Activated naive CD4-positive, alpha-beta T cell treated with anti-CD3 and anti-CD28 coated beads, Interleukin-2, amount 50 U/mL, for 72 hours (primary cell): Measurements from ENCODE around the gene GMPPA. TPM values are rescaled to one million over a fixed set of nuclear protein-coding genes. Genes with fewer than 3 reads are reported as not detected.

Experiments used
- ATAC-seq, 2 donors: fragments of 150-1000 bp; cut with Tn5 transposase; 2 replicates each; pipeline ENCODE4 v1.10.0; 2021; ENCODE audit warnings: mild to moderate bottlenecking in 2 of 2, moderate library complexity in 2 of 2
- DNase-seq, 2 donors: peaks; one replicate each; pipeline ENCODE4 v3.0.0; 2021 to 2022; ENCODE audit warnings: low spot score in 2 of 2
- H3K27ac Mint-ChIP-seq, 2 donors: one replicate each; pipeline ENCODE4 v1.8.0; 2022; ENCODE audit warnings: mild to moderate bottlenecking in 2 of 2, mixed read lengths in 2 of 2
- H3K36me3 Mint-ChIP-seq, 2 donors: one replicate each; pipeline ENCODE4 v1.8.0; 2022; ENCODE audit warnings: mixed read lengths in 2 of 2
- H3K9me3 Mint-ChIP-seq, 2 donors: one replicate each; pipeline ENCODE4 v1.8.0; 2022; ENCODE audit warnings: mixed read lengths in 2 of 2
- total RNA-seq, 2 donors: library from RNA; stranded (reverse); gene quantifications; one replicate each; pipeline ENCODE4 v1.2.3, GENCODE V29; 2022

The GMPPA gene
- total RNA-seq, 2 donors from 2014 or later: 29.1 to 34.1 TPM

DNA sequence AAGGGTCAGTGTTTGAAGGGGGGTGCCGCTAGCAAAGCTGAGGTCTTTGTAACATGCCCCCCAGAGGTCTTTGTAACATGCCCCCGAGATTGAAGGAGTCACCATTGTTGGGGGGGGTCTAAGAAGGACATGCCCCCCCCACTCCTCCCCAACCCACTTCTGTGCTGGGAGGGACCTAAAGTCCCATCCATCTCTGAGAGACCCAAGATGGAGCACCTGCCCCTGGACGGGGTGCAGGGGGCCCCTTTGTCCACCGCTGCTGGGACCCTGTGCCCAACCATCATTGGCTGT lies 9.7 kb downstream of the GMPPA start:
- Mint-ChIP-seq H3K9me3 (no peaks in the 10 kb centered on the region), H3K36me3 (no peaks in the 10 kb centered on the region), H3K27ac (no peak overlapping the region)
- no peak for ATAC-seq
- no peak for DNase-seq

DNA sequence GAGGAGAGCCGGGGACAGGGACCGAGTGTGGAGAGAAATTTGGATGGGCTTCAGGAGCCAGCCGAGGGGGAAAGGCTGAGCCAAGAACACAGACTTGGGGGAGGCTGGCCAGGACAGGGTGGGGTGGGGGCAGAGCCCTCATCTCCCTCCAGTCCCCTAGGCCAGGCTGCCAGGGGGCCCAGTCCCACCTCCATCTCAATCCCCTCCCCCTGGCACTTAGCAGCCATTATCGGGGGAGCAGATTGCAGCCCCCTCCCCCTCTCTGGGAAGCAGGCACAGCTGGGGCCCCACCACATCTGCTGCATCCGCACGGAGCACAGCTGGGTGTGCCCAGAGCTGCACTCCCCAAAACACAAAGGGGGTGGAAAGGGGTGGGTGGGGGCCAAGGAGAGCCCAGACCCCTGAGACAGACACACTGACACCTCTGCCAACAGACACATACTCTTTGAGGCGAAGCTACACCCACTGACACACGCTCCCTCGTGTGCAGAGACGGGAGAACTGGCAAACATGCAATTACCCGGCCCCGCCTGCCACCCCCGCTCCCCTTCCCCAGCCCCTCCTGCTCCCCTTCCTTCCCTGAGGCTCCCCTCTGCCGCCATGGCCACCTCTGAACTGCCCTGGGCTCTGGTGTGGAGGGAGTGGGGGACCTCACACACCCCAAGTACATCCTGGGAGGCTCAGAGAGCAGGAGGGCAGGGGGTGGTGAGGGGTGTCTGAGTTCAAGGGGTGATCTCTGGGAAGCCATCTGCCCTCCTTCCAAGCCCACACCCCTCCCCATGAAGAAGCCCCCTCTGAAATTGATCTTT lies 10.5 kb downstream of the GMPPA start:
- ATAC-seq (peak; percentile 42 to 51), DNase-seq (no peak)
- no peaks in the 10 kb centered on the region for H3K36me3 Mint-ChIP-seq
- H3K9me3 Mint-ChIP-seq: no peaks in the 10 kb centered on the region
- H3K27ac Mint-ChIP-seq: no peak overlapping the region

DNA sequence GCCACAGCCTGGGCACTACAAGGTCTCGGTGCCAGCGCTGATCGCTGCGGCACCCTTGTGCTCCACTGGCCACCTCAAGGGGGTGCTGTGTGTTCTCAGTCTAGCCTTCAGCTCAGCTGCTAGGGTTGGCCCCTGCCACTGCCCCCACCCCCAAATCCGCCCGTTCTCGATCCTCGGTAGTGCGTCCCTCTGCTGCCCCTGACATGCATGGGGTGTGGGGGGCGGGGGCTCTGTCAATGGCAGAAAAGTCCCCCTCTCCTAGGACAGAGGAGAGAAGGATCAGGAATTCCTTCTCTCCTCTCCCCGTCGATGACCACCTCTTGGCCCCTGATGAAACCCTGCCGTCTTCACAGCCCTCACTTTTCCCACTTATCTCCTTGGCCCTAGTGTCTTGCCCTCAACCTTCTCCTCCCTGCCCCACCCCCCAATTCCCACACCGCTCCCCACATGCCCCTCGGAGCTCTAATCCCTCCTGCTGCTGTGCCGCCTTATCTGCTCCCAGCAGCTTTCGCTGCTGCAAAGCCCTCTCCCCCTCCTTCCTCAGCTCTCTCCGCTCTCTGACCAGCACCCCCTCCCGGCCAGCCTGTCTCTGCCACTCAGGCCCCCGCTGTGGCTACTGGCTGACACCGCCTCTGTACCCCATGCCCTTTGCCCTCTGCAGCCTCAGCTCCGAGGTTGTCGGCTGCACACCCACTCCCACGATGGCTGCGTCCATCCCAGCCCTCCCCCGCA lies 11.3 kb downstream of the GMPPA start:
- H3K36me3 Mint-ChIP-seq: no peaks in the 10 kb centered on the region

DNA sequence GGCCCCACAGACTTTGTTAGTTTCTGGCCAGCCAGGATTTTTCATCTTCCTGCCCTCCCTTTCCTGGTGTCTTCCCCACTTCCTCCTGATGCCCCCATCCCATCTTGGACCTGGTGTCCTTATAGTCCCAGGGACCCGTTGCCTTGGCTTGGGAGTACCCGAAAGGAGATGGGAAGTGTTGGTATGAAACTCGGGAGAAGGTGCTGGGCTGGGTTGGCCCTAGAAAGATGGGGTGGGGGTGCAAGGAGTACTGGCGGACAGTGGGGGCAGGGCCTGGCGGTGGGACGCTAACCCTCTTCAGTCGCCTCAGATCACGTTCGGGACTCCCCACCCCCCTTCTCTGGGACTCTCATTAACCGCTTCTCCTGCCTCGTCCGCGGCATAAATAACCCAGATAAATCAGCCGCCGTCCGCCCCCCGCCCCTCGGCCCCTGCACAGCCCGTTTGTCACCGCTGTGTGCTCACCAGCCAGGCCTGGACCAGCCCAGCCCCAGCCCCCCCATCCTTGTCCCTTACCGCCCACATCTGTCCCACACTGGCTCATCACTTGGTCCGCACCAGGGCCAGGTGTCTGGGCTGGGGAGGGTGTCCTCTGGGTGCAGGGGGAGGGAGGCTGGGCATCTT lies 11.9 kb downstream of the GMPPA start:
- Mint-ChIP-seq H3K36me3 (no peaks in the 10 kb centered on the region), H3K9me3 (no peaks in the 10 kb centered on the region), H3K27ac (no peak overlapping the region)
- DNase-seq (no peak), ATAC-seq (no peak)

More for the DNA sequence above, 11.3 kb downstream of the GMPPA start:
- DNase-seq (peak in 1 of 2 donors; percentile 68), ATAC-seq (peak; percentile 77 to 89)
- H3K9me3 Mint-ChIP-seq: no peaks in the 10 kb centered on the region
- H3K27ac Mint-ChIP-seq: no peak overlapping the region

DNA sequence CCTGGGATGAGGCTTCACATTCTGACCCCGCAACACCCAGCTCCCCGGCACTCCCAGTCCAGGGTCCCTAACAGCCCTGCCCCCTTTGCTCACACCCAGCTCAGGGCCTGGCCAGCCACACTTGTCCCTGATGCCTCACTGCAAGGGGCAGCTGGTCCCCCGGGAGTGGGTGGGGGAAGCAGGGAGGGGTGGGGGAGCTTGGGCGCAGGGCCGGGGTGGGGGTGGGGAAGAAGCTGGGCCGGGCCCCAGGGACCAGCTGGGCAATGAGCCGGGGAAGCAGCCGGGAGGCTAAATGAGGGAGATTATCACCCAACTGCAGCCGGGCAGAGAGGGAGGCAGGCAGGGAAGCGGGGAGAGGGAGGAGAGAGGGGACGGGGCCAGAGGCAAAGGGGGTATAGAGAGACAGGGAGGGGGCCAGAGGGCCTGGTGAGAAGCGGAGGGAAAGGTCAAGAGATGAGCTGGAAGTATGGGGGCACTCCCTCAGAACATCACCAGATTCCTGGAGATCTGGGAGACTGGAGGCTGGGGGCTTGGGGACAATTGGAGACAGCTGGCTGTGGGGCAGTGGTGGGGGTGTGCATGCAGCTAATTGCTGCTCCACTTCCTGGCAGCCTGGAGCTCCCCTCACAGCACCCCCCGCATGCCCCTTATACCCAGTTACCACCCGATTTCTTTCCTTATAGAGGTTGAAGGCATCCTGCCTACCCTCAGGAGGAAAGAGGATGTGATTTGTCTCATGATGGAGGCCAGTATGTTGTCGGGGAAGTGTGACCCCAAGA lies 13.0 kb downstream of the GMPPA start:
- no peak for ATAC-seq
- H3K36me3 Mint-ChIP-seq: no peaks in the 10 kb centered on the region
- DNase-seq: no peak
- no peak overlapping the region for H3K27ac Mint-ChIP-seq
- H3K9me3 Mint-ChIP-seq: no peaks in the 10 kb centered on the region

DNA sequence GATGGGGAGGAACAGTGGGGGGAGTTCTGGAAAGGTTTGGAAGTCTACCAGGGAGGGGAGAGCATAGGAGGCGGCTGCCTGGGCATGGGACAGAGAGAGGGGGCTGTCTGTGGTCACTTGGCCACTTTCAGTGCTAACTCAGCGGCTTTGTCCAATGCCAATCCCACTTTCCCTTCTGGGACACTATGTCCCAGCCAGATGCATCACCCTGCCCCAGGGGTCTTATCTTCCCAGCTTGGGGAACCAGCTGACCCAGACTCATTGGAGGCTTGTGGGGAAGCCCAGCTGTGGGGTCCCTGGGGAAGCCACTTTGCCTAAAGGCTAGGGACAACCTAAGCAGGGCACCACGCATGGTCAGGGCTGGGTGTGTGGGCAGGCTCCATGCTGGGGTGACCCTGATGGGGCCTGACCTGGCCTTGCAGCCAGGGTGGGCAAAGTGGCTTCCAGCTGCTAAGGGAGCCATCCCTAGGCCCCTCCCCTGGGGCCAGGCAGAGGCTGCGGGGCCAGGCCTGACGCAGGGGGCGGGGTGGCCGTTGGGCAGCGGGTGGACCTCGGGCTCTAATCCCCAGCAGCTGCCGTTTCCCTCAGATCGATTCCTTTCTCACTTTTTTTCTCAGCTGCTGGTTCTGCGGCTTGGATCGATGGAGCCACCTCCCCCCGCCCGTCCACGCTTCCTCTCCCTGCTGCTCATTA lies 14.0 kb downstream of the GMPPA start:
- DNase-seq (no peak), ATAC-seq (no peak)
- no peak overlapping the region for H3K27ac Mint-ChIP-seq
- no peaks in the 10 kb centered on the region for H3K36me3 Mint-ChIP-seq
- no peaks in the 10 kb centered on the region for H3K9me3 Mint-ChIP-seq

DNA sequence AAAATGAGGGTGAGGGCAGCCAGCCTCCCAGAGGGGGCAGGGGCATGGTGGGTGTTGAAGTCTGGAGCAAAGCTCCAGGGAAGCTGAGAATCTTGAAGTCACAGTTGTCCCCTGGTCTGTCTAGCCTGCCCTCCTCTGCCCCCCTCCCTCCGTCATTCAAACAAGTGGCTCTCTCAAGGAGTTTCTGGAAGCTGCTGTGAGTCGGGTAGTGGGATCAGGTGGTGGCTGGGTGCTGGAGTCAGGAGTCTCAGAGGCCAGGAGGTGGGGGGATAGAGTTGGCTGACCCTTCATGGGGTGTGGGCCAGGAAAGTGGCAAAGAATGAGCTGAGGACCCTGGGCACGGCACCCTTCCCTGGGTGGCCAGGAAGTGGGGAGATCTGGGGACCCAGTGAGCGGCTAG lies 15.1 kb downstream of the GMPPA start:
- H3K27ac Mint-ChIP-seq: no peak overlapping the region
- no peak for ATAC-seq
- DNase-seq: no peak
- H3K9me3 Mint-ChIP-seq: no peaks in the 10 kb centered on the region
- no peaks in the 10 kb centered on the region for H3K36me3 Mint-ChIP-seq

DNA sequence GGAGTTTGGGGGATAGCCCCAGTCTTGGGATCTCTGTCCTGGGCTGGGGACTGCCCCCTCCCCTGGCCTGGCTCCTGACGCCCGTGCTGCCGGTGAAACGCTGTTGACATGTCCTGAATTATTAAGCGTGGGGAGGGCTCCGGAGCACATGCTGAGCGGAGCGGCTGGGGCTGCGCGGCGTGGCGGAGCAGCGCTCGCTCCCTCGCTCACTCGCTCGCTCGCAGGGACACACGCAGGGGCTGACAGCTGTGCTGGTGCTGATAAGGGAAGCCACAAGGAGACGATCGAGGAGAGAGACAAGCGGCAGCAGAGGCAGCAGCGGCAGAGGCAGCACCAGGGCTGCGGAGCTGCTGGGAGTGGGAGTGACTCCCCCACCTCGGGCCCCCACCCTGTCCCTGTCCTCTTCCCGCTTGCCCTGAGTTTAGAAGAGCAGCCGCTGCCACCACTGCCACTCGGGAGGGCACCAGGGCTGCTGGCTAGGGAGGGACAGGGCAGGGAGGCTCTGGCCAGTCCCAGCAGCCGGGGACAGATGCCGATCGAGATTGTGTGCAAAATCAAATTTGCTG lies 15.6 kb downstream of the GMPPA start, which contains the start of gene ASIC4:
Gene ASIC4 (plus strand): TSS at position 287 of the 566 bp plus-strand sequence. CDS start 243 bp downstream, at position 530.
- H3K36me3 Mint-ChIP-seq: no peaks in the 10 kb centered on the region
- ATAC-seq: no peak
- no peaks in the 10 kb centered on the region for H3K9me3 Mint-ChIP-seq
- no peak for DNase-seq
- H3K27ac Mint-ChIP-seq: peak within 1 kb of the TSS in 1 of 2 donors; percentile 69

DNA sequence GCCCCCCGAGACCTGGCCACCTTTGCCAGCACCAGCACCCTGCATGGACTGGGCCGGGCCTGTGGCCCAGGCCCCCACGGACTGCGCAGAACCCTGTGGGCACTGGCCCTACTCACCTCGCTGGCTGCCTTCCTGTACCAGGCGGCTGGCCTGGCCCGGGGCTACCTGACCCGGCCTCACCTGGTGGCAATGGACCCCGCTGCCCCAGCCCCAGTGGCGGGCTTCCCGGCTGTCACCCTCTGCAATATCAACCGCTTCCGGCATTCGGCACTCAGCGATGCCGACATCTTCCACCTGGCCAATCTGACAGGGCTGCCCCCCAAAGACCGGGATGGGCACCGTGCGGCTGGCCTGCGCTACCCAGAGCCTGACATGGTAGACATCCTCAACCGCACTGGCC lies 16.1 kb downstream of the GMPPA start:
- H3K27ac Mint-ChIP-seq: no peak overlapping the region
- no peaks in the 10 kb centered on the region for H3K36me3 Mint-ChIP-seq
- ATAC-seq: no peak
- H3K9me3 Mint-ChIP-seq: no peaks in the 10 kb centered on the region
- DNase-seq: no peak

DNA sequence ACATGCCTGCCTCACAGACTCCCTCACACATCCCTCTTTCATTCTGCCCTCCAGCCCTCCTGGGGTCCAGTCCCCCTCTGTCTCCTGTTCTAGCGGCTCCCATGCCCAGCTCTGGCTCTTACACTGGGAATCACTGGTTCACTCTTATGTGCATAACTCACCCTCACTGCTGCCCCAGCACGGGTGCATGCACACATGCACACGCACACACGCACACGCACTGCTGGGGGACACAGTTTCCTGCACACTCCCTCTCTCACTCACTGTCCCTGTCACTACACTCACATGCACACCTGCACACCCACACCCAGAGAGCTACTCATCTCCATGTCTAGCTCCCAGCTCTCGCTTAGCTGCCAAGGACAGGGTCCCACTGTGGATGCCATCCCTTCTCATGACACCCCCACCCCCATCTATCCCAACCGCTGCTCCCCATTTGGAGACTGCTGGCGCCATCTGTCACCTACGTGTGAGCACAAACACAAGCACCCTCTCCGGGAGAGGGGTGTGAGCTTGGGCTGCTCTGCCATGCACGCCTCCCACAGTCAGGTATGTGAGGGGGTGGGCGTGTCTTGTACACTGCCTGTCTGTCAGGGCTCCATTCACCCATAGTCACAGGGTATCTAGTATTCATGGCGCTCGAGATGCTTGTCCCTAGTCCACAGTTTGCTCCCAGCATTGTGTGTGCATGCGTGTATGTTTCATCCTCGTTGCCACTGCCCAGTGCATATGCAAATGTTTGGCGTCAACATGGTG lies 17.4 kb downstream of the GMPPA start:
- DNase-seq (no peak), ATAC-seq (no peak)
- H3K36me3 Mint-ChIP-seq: no peaks in the 10 kb centered on the region
- H3K27ac Mint-ChIP-seq: no peak overlapping the region
- no peaks in the 10 kb centered on the region for H3K9me3 Mint-ChIP-seq

DNA sequence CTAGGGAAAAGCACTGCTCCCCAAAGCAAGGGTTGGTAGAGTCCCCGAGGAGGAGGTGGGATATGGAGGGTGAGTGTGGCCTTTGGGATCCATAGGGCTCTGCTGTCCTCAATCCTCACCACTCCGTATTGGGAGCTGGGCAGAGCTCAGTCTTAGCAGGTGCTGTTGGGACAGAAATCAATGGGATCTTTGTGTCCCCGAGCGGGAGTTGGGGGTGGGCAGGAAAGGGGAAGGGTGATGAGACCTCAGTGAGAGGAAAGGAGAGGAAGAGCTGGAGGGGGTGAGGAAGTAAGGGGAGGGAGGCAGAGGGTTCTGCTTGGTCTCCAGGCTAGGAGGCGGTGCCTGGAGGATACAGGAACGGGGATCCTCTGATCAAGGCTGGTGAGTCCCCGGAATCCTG lies 18.2 kb downstream of the GMPPA start:
- Mint-ChIP-seq H3K36me3 (no peaks in the 10 kb centered on the region), H3K9me3 (no peaks in the 10 kb centered on the region), H3K27ac (no peak overlapping the region)
- DNase-seq (no peak), ATAC-seq (no peak)

DNA sequence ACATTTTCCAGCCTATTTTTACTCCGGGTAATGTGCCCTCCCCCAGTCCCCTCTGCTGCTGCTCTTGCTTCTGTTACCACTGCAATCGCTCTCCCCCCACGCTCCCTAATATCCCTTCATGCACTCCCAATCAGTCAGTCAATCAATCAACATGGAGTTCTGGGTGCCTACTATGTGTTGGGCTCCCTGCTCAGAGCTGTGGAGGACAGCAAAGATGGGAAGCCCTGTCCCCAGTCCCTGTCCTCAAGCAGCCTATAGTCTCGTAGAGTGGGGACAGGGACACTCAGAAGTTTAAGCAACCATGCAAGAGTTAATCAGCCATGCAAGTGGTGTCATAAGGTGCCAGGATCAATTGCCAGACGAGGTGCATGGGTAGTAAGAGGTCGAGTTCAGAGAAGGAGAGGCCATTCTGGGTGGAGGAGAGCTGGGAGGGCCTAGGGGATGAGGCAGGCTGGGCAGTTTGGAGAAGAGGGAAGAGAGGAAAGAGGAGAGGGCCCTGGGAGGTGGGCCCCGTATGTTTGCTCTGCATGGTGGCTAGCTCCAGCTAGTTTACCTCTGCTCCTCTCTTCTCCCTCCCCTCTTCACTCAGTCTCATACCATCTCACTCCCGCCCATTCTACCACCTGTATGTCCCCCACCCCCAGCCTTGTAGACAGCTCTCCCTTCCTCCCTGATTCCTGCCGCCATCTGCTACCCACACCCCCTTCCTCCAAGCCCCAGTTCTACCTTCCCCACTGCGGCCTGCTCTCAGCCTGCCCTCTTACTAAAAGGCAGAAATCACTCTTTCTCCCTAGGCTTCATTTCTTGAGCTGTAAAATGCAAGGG lies 19.5 kb downstream of the GMPPA start:
- DNase-seq: no peak
- no peak overlapping the region for H3K27ac Mint-ChIP-seq
- no peaks in the 10 kb centered on the region for H3K36me3 Mint-ChIP-seq
- no peak for ATAC-seq
- H3K9me3 Mint-ChIP-seq: no peaks in the 10 kb centered on the region

DNA sequence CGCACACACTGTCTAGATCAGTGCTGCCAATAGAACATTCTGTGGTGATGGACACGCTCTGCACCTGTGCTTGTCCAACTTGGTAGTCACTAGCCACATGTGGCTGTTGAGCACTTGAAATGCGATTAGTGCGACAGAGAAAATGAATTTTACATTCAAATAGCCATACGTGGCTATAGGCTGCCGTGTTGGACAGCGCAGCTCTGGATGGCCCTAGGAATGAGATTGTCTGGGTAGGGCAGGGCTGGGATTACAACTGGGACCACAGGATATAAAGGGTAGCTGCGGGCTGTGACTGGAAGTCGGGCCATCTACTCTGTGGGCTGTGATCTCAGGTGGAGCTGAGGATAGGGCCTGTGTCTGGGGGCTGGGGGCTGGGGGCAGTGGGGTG lies 20.8 kb downstream of the GMPPA start:
- Mint-ChIP-seq H3K27ac (no peak overlapping the region), H3K9me3 (no peaks in the 10 kb centered on the region), H3K36me3 (no peaks in the 10 kb centered on the region)
- ATAC-seq (no peak), DNase-seq (no peak)

DNA sequence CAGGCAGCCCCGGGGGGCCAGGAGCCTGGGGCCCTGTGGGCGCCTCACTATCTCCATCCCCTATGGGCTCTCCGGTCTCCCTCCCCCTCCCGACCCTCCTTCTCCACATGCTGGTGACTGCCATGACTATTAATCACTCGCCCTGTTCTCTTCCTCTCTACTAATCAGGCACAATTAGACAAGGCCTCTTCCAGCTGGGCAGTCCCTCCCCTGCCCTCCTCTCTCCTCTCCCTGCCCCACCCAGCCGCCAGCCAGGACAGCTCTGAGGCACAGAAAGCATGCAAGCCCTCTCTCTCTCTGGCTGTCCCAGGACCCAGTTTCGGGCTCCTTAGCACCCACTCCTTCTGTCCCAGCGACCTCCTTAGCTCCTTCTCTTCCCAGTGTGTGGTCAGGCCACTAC lies 21.4 kb downstream of the GMPPA start:
- DNase-seq: no peak
- Mint-ChIP-seq H3K27ac (no peak overlapping the region), H3K9me3 (no peaks in the 10 kb centered on the region), H3K36me3 (no peaks in the 10 kb centered on the region)
- ATAC-seq: no peak
